Mesendoderm (in vitro differentiated cells): ENCODE results near the gene NFIA.

Source experiments
- DNase-seq: peaks from one replicate; pipeline ENCODE4 v3.0.0; 2013
- H2AK5ac ChIP-seq: 2 replicates; pipeline ENCODE4 v1.6.1; 2013; ENCODE audit warnings: low read length, inconsistent platforms
- H2BK120ac ChIP-seq: 2 replicates; pipeline ENCODE4 v1.6.1; 2013; ENCODE audit warnings: low read depth, mild to moderate bottlenecking, low read length, moderate library complexity, mixed read lengths
- H2BK15ac ChIP-seq: replicated peaks from 2 replicates; pipeline ENCODE4 v1.6.1; 2013; ENCODE audit warnings: low read depth, mild to moderate bottlenecking, moderate library complexity
- H2BK5ac ChIP-seq: 2 replicates; pipeline ENCODE4 v1.6.1; 2013; ENCODE audit warnings: low read length, inconsistent platforms
- H3K18ac ChIP-seq: 2 replicates; pipeline ENCODE4 v1.6.1; 2013; ENCODE audit warnings: mild to moderate bottlenecking, low read length, mixed read lengths
- H3K23ac ChIP-seq: one replicate; pipeline ENCODE4 v1.6.1; 2013; ENCODE audit warnings: low read length
- H3K27ac ChIP-seq: 2 replicates; pipeline ENCODE4 v1.5.1; 2013; ENCODE audit warnings: low read depth, mild to moderate bottlenecking, inconsistent platforms, low read length, moderate library complexity
- H3K27me3 ChIP-seq: 2 replicates; pipeline ENCODE4 v1.6.1; 2013; ENCODE audit warnings: low read length, control low read depth, mild to moderate bottlenecking, inconsistent platforms; ENCODE audit not compliant: insufficient read depth, poor library complexity
- H3K36me3 ChIP-seq: 2 replicates; pipeline ENCODE4 v1.6.1; 2013; ENCODE audit warnings: low read length, inconsistent platforms; ENCODE audit not compliant: control insufficient read depth, insufficient read depth
- H3K4ac ChIP-seq: one replicate; pipeline ENCODE4 v1.6.1; 2013; ENCODE audit warnings: low read depth, mild to moderate bottlenecking, low read length, moderate library complexity
- H3K4me1 ChIP-seq: 2 replicates; pipeline ENCODE4 v1.6.1; 2013; ENCODE audit warnings: low read depth, low read length, inconsistent platforms; ENCODE audit not compliant: control insufficient read depth
- H3K4me2 ChIP-seq: 2 replicates; pipeline ENCODE4 v1.6.1; 2013; ENCODE audit warnings: low read length
- H3K4me3 ChIP-seq: 2 replicates; pipeline ENCODE4 v1.5.1; 2013; ENCODE audit warnings: mild to moderate bottlenecking, low read length
- H3K56ac ChIP-seq: one replicate; pipeline ENCODE4 v1.6.1; 2013; ENCODE audit warnings: low read length
- H3K79me1 ChIP-seq: 2 replicates; pipeline ENCODE4 v1.6.1; 2013; ENCODE audit warnings: low read length, inconsistent platforms
- H3K79me2 ChIP-seq: 2 replicates; pipeline ENCODE4 v1.6.1; 2013; ENCODE audit warnings: mild to moderate bottlenecking, low read length; ENCODE audit not compliant: control insufficient read depth, insufficient read depth
- H3K9ac ChIP-seq: 2 replicates; pipeline ENCODE4 v1.6.1; 2013; ENCODE audit warnings: low read length, inconsistent platforms
- H4K5ac ChIP-seq: one replicate; pipeline ENCODE4 v1.6.1; 2013; ENCODE audit warnings: low read length
- H4K8ac ChIP-seq: one replicate; pipeline ENCODE4 v1.6.1; 2013; ENCODE audit warnings: low read depth, mild to moderate bottlenecking, control low read depth, low read length, moderate library complexity
- WGBS: extraction: QIAGEN DNeasy Blood & Tissue Kit; methylation state at CpG from one replicate; pipeline ENCODE4 v1.1.7; 2013; ENCODE audit warnings: low lambda C conversion rate, missing lambda C conversion rate; ENCODE audit not compliant: insufficient coverage; ENCODE audit errors: extremely low coverage; 5-methylcytosine and 5-hydroxymethylcytosine counted together

NFIA gene

GRCh38 chr1:61269602-61270001, 187.2 kb downstream of the NFIA start:
- peak; percentile 31 for DNase-seq
- no CpG with 5 or more reads among the region's 1 CpG for WGBS
- no peak overlapping the region for H2AK5ac ChIP-seq

GRCh38 chr1:61270107-61270506, 187.7 kb downstream of the NFIA start:
- Histone ChIP-seq H2BK120ac (no peak overlapping the region), H4K8ac (no peak overlapping the region), H3K27ac (no peak overlapping the region), H3K4me2 (no peak overlapping the region), H3K4me3 (no peak overlapping the region), H3K4me1 (peaks cover 4% of the 10 kb centered on the region), H3K79me2 (no peaks in the 10 kb centered on the region), H2BK15ac (no peak overlapping the region), H3K79me1 (no peaks in the 10 kb centered on the region), H3K23ac (no peak overlapping the region), H3K56ac (no peak overlapping the region), H3K36me3 (no peaks in the 10 kb centered on the region), H2BK5ac (no peak overlapping the region), H3K9ac (no peak overlapping the region), H4K5ac (no peak overlapping the region), H3K27me3 (no peaks in the 10 kb centered on the region), H3K4ac (no peak overlapping the region), H3K18ac (no peak overlapping the region), H2AK5ac (no peak overlapping the region)
- DNase-seq = no peak
- WGBS = no CpG with 5 or more reads among the region's 2 CpGs

More at GRCh38 chr1:61269602-61270001, 187.2 kb downstream of the NFIA start:
- H4K5ac ChIP-seq = no peak overlapping the region
- no peak overlapping the region for H3K27ac ChIP-seq
- H3K56ac ChIP-seq = no peak overlapping the region
- no peak overlapping the region for H4K8ac ChIP-seq
- H3K4me2 ChIP-seq = no peak overlapping the region
- H3K4me3 ChIP-seq = no peak overlapping the region
- no peak overlapping the region for H3K4ac ChIP-seq
- no peaks in the 10 kb centered on the region for H3K27me3 ChIP-seq
- H2BK15ac ChIP-seq = no peak overlapping the region
- no peak overlapping the region for H3K23ac ChIP-seq
- peaks cover 4% of the 10 kb centered on the region for H3K4me1 ChIP-seq
- H2BK5ac ChIP-seq = no peak overlapping the region
- no peak overlapping the region for H3K18ac ChIP-seq
- no peak overlapping the region for H3K9ac ChIP-seq
- H3K79me2 ChIP-seq = no peaks in the 10 kb centered on the region
- H3K36me3 ChIP-seq = no peaks in the 10 kb centered on the region
- no peak overlapping the region for H2BK120ac ChIP-seq
- H3K79me1 ChIP-seq = no peaks in the 10 kb centered on the region

- no peaks in the 10 kb centered on the region for H3K79me2 ChIP-seq
- H3K4me2 ChIP-seq = no peak overlapping the region
- peaks cover 4% of the 10 kb centered on the region for H3K4me1 ChIP-seq
- no peak overlapping the region for H3K9ac ChIP-seq
- H3K27ac ChIP-seq = no peak overlapping the region
- no peak overlapping the region for H2BK120ac ChIP-seq
- no CpG with 5 or more reads among the region's 8 CpGs for WGBS
- no peak overlapping the region for H2BK15ac ChIP-seq
- no peaks in the 10 kb centered on the region for H3K27me3 ChIP-seq
- H3K23ac ChIP-seq = no peak overlapping the region
- H4K8ac ChIP-seq = no peak overlapping the region
- no peak overlapping the region for H3K4ac ChIP-seq
- no peak overlapping the region for H3K4me3 ChIP-seq
- H2BK5ac ChIP-seq = no peak overlapping the region
- H4K5ac ChIP-seq = no peak overlapping the region
- DNase-seq = no peak
- no peak overlapping the region for H3K56ac ChIP-seq
- no peaks in the 10 kb centered on the region for H3K36me3 ChIP-seq
- no peak overlapping the region for H3K18ac ChIP-seq
- no peak overlapping the region for H2AK5ac ChIP-seq
- no peaks in the 10 kb centered on the region for H3K79me1 ChIP-seq
Measured at GRCh38 chr1:61270761-61271411, 188.5 kb downstream of the NFIA start.

- H3K79me1 ChIP-seq = no peaks in the 10 kb centered on the region
- no peak overlapping the region for H3K9ac ChIP-seq
- no peak overlapping the region for H2BK5ac ChIP-seq
- no peak overlapping the region for H3K56ac ChIP-seq
- no peak overlapping the region for H2BK120ac ChIP-seq
- no peak overlapping the region for H3K27ac ChIP-seq
- no peaks in the 10 kb centered on the region for H3K79me2 ChIP-seq
- WGBS = no CpG with 5 or more reads among the region's 5 CpGs
- H3K4me2 ChIP-seq = no peak overlapping the region
- DNase-seq = no peak
- H3K27me3 ChIP-seq = no peaks in the 10 kb centered on the region
- H3K36me3 ChIP-seq = no peaks in the 10 kb centered on the region
- H2BK15ac ChIP-seq = no peak overlapping the region
- H2AK5ac ChIP-seq = no peak overlapping the region
- H4K8ac ChIP-seq = no peak overlapping the region
- H3K4ac ChIP-seq = no peak overlapping the region
- H3K4me3 ChIP-seq = no peak overlapping the region
- H3K18ac ChIP-seq = no peak overlapping the region
- H3K23ac ChIP-seq = no peak overlapping the region
- H4K5ac ChIP-seq = no peak overlapping the region
- H3K4me1 ChIP-seq = peaks cover 4% of the 10 kb centered on the region
Measured at GRCh38 chr1:61271412-61271789, 189.0 kb downstream of the NFIA start.

- Histone ChIP-seq H3K23ac (no peak overlapping the region), H3K79me1 (no peaks in the 10 kb centered on the region), H2AK5ac (no peak overlapping the region), H4K5ac (no peak overlapping the region), H3K9ac (no peak overlapping the region), H3K4me2 (no peak overlapping the region), H3K27me3 (no peaks in the 10 kb centered on the region), H2BK5ac (no peak overlapping the region), H3K56ac (no peak overlapping the region), H3K4me1 (peaks cover 4% of the 10 kb centered on the region), H4K8ac (no peak overlapping the region), H3K4ac (no peak overlapping the region), H2BK120ac (no peak overlapping the region), H3K4me3 (no peak overlapping the region), H3K79me2 (no peaks in the 10 kb centered on the region), H3K27ac (no peak overlapping the region), H3K36me3 (no peaks in the 10 kb centered on the region), H2BK15ac (no peak overlapping the region), H3K18ac (no peak overlapping the region)
- WGBS = no CpG with 5 or more reads among the region's 4 CpGs
- DNase-seq = no peak
Measured at GRCh38 chr1:61273167-61273705, 190.9 kb downstream of the NFIA start.

- H3K4me3 ChIP-seq = no peak overlapping the region
- peaks cover 4% of the 10 kb centered on the region for H3K4me1 ChIP-seq
Measured at GRCh38 chr1:61273861-61274260, 191.5 kb downstream of the NFIA start.

More at GRCh38 chr1:61273861-61274260, 191.5 kb downstream of the NFIA start:
- Histone ChIP-seq H3K23ac (no peak overlapping the region), H2BK120ac (no peak overlapping the region), H3K9ac (no peak overlapping the region), H3K79me2 (no peaks in the 10 kb centered on the region), H3K56ac (no peak overlapping the region), H3K4me2 (no peak overlapping the region), H3K4ac (no peak overlapping the region), H4K5ac (no peak overlapping the region), H3K79me1 (no peaks in the 10 kb centered on the region), H2BK15ac (no peak overlapping the region), H3K27me3 (no peaks in the 10 kb centered on the region), H3K27ac (no peak overlapping the region), H4K8ac (no peak overlapping the region), H2BK5ac (no peak overlapping the region), H3K36me3 (no peaks in the 10 kb centered on the region), H3K18ac (no peak overlapping the region), H2AK5ac (no peak overlapping the region)
- no peak for DNase-seq
- no CpG with 5 or more reads among the region's 5 CpGs for WGBS
